Neural cell (in vitro differentiated cells): ENCODE data around the gene CEP128. TPM values are rescaled to one million over a fixed set of nuclear protein-coding genes. Genes with fewer than 3 reads are reported as not detected.

ENCODE experiments used
- H2AFZ ChIP-seq: fragments of 200-600, 300-800 bp; sonication (generic), shearing (Covaris generic); 2 replicates; pipeline ENCODE4 v1.6.0; 2014; ENCODE audit warnings: low read depth, mild to moderate bottlenecking, antibody characterized with exemption, low read length, moderate library complexity
- H3F3A ChIP-seq: fragments of 200-600 bp; shearing (Covaris generic); 2 replicates; pipeline ENCODE4 v1.6.1; 2016; ENCODE audit warnings: mild to moderate bottlenecking, moderate library complexity, mixed read lengths, antibody characterized with exemption, low read length; ENCODE audit not compliant: insufficient read depth, poor library complexity, severe bottlenecking
- H3K27ac ChIP-seq: fragments of 200-600, 300-800 bp; sonication (generic), shearing (Covaris generic); 2 replicates; pipeline ENCODE4 v1.5.1; 2014; ENCODE audit warnings: mild to moderate bottlenecking, low read length, moderate library complexity
- H3K27me3 ChIP-seq: fragments of 300-800, 200-600 bp; sonication (generic), shearing (Covaris generic); 2 replicates; pipeline ENCODE4 v1.6.0; 2014; ENCODE audit warnings: mild to moderate bottlenecking, low read depth, low read length, moderate library complexity; ENCODE audit not compliant: insufficient read depth
- H3K36me3 ChIP-seq: fragments of 300-800, 200-600 bp; sonication (generic), shearing (Covaris generic); 2 replicates; pipeline ENCODE4 v1.5.1; 2014; ENCODE audit warnings: mild to moderate bottlenecking, antibody characterized with exemption, low read length, moderate library complexity; ENCODE audit not compliant: insufficient read depth
- H3K4me2 ChIP-seq: fragments of 300-800, 200-600 bp; sonication (generic), shearing (Covaris generic); 2 replicates; pipeline ENCODE4 v1.6.0; 2014; ENCODE audit warnings: mild to moderate bottlenecking, low read length
- H3K4me3 ChIP-seq: fragments of 300-800, 200-600 bp; sonication (generic), shearing (Covaris generic); 2 replicates; pipeline ENCODE4 v1.5.1; 2014; ENCODE audit warnings: mild to moderate bottlenecking, low read length, moderate library complexity
- H3K79me2 ChIP-seq: fragments of 200-600 bp; shearing (Covaris generic); replicated peaks from 2 replicates; pipeline ENCODE4 v1.6.0; 2014; ENCODE audit warnings: mild to moderate bottlenecking, low read length, moderate library complexity; ENCODE audit not compliant: insufficient read depth
- H3K9ac ChIP-seq: fragments of 300-800, 200-600 bp; sonication (generic), shearing (Covaris generic); 2 replicates; pipeline ENCODE4 v1.6.1; 2016; ENCODE audit warnings: mild to moderate bottlenecking, low read length, mixed read lengths
- H3K9me2 ChIP-seq: fragments of 200-600 bp; shearing (Covaris generic); 2 replicates; pipeline ENCODE4 v1.6.1; 2016; ENCODE audit warnings: mild to moderate bottlenecking, low read length, mixed read lengths; ENCODE audit not compliant: insufficient read depth
- H3K9me3 ChIP-seq: fragments of 200-600, 300-800 bp; sonication (generic), shearing (Covaris generic); 2 replicates; pipeline ENCODE4 v1.6.1; 2016; ENCODE audit warnings: mild to moderate bottlenecking, mixed run types, low read length, moderate library complexity, mixed read lengths
- H4K20me1 ChIP-seq: fragments of 200-600 bp; shearing (Covaris generic); 2 replicates; pipeline ENCODE4 v1.6.1; 2016; ENCODE audit warnings: mild to moderate bottlenecking, mixed run types; ENCODE audit not compliant: insufficient read depth
- EP300 ChIP-seq: fragments of 450-650 bp; conservative IDR thresholded peaks from 2 replicates; pipeline ENCODE4 v1.6.1; 2014; ENCODE audit warnings: antibody characterized with exemption, mild to moderate bottlenecking, moderate library complexity; ENCODE audit not compliant: poor library complexity, severe bottlenecking
- EZH2 ChIP-seq: fragments of 200-600, 300-800 bp; shearing (Covaris generic), sonication (generic); IDR thresholded peaks from 2 replicates; pipeline ENCODE4 v1.6.1; 2014; ENCODE audit warnings: antibody characterized with exemption, low read length, borderline replicate concordance, mild to moderate bottlenecking; ENCODE audit not compliant: insufficient read depth, poor library complexity, severe bottlenecking
- MXI1 ChIP-seq: fragments of 450-650 bp; conservative IDR thresholded peaks from 2 replicates; pipeline ENCODE4 v1.6.1; 2014; ENCODE audit warnings: antibody characterized with exemption, mild to moderate bottlenecking; ENCODE audit not compliant: poor library complexity, severe bottlenecking
- POLR2AphosphoS5 ChIP-seq: IDR thresholded peaks from 2 replicates; pipeline ENCODE4 v1.6.1; 2012
- RAD21 ChIP-seq: fragments of 450-650 bp; conservative IDR thresholded peaks from 2 replicates; pipeline ENCODE4 v1.6.1; 2014; ENCODE audit warnings: antibody characterized with exemption, mild to moderate bottlenecking, moderate library complexity
- SMC3 ChIP-seq: fragments of 450-650 bp; conservative IDR thresholded peaks from 2 replicates; pipeline ENCODE4 v1.6.1; 2014; ENCODE audit warnings: antibody characterized with exemption, mild to moderate bottlenecking, moderate library complexity; ENCODE audit not compliant: poor library complexity
- TAF1 ChIP-seq: IDR thresholded peaks from 2 replicates; pipeline ENCODE4 v1.6.1; 2012; ENCODE audit warnings: low read depth
- polyA plus RNA-seq: library from polyadenylated mRNA; depleted of rRNA; stranded (reverse); fragments of >200 nt; gene quantifications from 2 replicates; pipeline ENCODE4 v1.2.3, GENCODE V29; 2014
- TF ChIP-seq, protein P1 (sequence below): fragments of 450-650 bp; IDR thresholded peaks from 2 replicates; pipeline ENCODE4 v1.5.1; 2014; ENCODE audit warnings: antibody characterized with exemption, mild to moderate bottlenecking, moderate library complexity; ENCODE audit not compliant: poor library complexity, severe bottlenecking
- TF ChIP-seq, protein P2 (sequence below): IDR thresholded peaks from 2 replicates; pipeline ENCODE4 v1.6.1; 2012; ENCODE audit warnings: borderline replicate concordance

CEP128 gene
- polyA plus RNA-seq, 1 donor from 2014 or later: 5.5 TPM

GRCh38 chr14:80522936-80523335 lies 418.6 kb downstream of the CEP128 start:
- Histone ChIP-seq H3K4me3 (no peak overlapping the region), H3K27me3 (no peaks in the 10 kb centered on the region), H3K9ac (no peak overlapping the region), H3K9me3 (no peaks in the 10 kb centered on the region), H3K79me2 (no peaks in the 10 kb centered on the region), H3F3A (no peaks in the 10 kb centered on the region), H3K9me2 (no peaks in the 10 kb centered on the region), H3K36me3 (no peaks in the 10 kb centered on the region), H4K20me1 (no peaks in the 10 kb centered on the region), H3K27ac (no peak overlapping the region), H2AFZ (no peak overlapping the region), H3K4me2 (no peak overlapping the region)
- TF ChIP-seq, protein P1, sequence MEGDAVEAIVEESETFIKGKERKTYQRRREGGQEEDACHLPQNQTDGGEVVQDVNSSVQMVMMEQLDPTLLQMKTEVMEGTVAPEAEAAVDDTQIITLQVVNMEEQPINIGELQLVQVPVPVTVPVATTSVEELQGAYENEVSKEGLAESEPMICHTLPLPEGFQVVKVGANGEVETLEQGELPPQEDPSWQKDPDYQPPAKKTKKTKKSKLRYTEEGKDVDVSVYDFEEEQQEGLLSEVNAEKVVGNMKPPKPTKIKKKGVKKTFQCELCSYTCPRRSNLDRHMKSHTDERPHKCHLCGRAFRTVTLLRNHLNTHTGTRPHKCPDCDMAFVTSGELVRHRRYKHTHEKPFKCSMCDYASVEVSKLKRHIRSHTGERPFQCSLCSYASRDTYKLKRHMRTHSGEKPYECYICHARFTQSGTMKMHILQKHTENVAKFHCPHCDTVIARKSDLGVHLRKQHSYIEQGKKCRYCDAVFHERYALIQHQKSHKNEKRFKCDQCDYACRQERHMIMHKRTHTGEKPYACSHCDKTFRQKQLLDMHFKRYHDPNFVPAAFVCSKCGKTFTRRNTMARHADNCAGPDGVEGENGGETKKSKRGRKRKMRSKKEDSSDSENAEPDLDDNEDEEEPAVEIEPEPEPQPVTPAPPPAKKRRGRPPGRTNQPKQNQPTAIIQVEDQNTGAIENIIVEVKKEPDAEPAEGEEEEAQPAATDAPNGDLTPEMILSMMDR: no peak
- TF ChIP-seq EP300 (no peak), MXI1 (no peak), EZH2 (no peak), SMC3 (no peak), RAD21 (no peak), TAF1 (no peak), POLR2AphosphoS5 (no peak)
- TF ChIP-seq, protein P2, sequence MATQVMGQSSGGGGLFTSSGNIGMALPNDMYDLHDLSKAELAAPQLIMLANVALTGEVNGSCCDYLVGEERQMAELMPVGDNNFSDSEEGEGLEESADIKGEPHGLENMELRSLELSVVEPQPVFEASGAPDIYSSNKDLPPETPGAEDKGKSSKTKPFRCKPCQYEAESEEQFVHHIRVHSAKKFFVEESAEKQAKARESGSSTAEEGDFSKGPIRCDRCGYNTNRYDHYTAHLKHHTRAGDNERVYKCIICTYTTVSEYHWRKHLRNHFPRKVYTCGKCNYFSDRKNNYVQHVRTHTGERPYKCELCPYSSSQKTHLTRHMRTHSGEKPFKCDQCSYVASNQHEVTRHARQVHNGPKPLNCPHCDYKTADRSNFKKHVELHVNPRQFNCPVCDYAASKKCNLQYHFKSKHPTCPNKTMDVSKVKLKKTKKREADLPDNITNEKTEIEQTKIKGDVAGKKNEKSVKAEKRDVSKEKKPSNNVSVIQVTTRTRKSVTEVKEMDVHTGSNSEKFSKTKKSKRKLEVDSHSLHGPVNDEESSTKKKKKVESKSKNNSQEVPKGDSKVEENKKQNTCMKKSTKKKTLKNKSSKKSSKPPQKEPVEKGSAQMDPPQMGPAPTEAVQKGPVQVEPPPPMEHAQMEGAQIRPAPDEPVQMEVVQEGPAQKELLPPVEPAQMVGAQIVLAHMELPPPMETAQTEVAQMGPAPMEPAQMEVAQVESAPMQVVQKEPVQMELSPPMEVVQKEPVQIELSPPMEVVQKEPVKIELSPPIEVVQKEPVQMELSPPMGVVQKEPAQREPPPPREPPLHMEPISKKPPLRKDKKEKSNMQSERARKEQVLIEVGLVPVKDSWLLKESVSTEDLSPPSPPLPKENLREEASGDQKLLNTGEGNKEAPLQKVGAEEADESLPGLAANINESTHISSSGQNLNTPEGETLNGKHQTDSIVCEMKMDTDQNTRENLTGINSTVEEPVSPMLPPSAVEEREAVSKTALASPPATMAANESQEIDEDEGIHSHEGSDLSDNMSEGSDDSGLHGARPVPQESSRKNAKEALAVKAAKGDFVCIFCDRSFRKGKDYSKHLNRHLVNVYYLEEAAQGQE: no peak

DNA sequence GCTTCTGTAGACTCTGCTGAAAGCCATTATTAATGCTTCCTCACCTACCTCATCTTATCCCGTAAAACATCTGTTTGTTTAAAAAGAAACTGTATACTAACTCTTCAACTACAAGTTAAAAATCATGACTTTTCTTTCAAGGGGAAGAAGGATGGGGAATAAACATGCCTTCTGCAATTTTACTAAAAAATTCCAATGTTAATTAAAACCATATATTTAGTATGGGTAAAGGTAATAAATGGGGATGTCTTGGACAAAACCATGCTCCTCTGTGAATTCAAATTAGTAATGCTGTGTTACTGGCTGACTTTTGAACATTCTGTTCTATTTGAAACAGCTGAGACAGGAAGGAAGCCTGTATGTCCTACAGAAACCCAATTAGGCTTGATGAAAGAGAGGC lies 419.1 kb downstream of the CEP128 start:
- no peak overlapping the region for H3K4me2 ChIP-seq
- no peaks in the 10 kb centered on the region for H3F3A ChIP-seq
- no peaks in the 10 kb centered on the region for H3K9me2 ChIP-seq
- no peaks in the 10 kb centered on the region for H4K20me1 ChIP-seq
- H3K9ac ChIP-seq: no peak overlapping the region
- H3K36me3 ChIP-seq: no peaks in the 10 kb centered on the region
- H3K27ac ChIP-seq: no peak overlapping the region
- no peak overlapping the region for H2AFZ ChIP-seq
- H3K79me2 ChIP-seq: no peaks in the 10 kb centered on the region
- H3K9me3 ChIP-seq: no peaks in the 10 kb centered on the region
- no peak overlapping the region for H3K4me3 ChIP-seq
- H3K27me3 ChIP-seq: no peaks in the 10 kb centered on the region
- TF ChIP-seq, protein P1: no peak
- TF ChIP-seq EP300: no peak
- no peak for TF ChIP-seq SMC3
- TF ChIP-seq TAF1: no peak
- TF ChIP-seq, protein P2: no peak
- TF ChIP-seq EZH2: no peak
